H1 (cell line): Measurements from ENCODE around the gene VPS41. TPM values are rescaled to one million over a fixed set of nuclear protein-coding genes. Genes with fewer than 3 reads are reported as not detected.

Experiments
- CTCF ChIA-PET: fragments of 300-600 bp; sonication (Branson Sonifier 250); formaldehyde crosslinking; loops from one replicate; lab custom pipeline; 2021; ENCODE audit not compliant: partially characterized antibody; lab: Charles Lee
- POLR2A ChIA-PET: fragments of 300-600 bp; sonication (Branson Sonifier 250); formaldehyde crosslinking; loops from one replicate; lab custom pipeline; 2021; ENCODE audit warnings: inconsistent platforms; ENCODE audit not compliant: partially characterized antibody; lab: Charles Lee
- DNase-seq, 2 experiments: peaks; one replicate each; pipeline versions ENCODE4 v3.0.0 to v3.0.0-alpha.2; 2010 to 2022; ENCODE audit warnings: low spot score in 2 of 2, low read depth in 1 of 2, mixed read lengths in 1 of 2
- FAIRE-seq: peaks from 2 replicates; lab custom pipeline; 2011; peaks lifted over from hg19 to GRCh38; lab: Jason Lieb, UNC
- H2AFZ ChIP-seq: 2 replicates; pipeline ENCODE4 v1.8.1; 2012; ENCODE audit warnings: low read length, inconsistent platforms
- H2AK5ac ChIP-seq: 2 replicates; pipeline ENCODE4 v1.6.1; 2013; ENCODE audit warnings: low read depth, low read length
- H2BK120ac ChIP-seq: replicated peaks from 2 replicates; pipeline ENCODE3; 2013; ENCODE audit warnings: low read depth, low read length, inconsistent platforms
- H2BK12ac ChIP-seq: 2 replicates; pipeline ENCODE4 v1.6.1; 2013; ENCODE audit warnings: low read depth, low read length
- H2BK15ac ChIP-seq: 2 replicates; pipeline ENCODE4 v1.6.1; 2013; ENCODE audit warnings: low read length
- H2BK20ac ChIP-seq: 2 replicates; pipeline ENCODE4 v1.6.1; 2013; ENCODE audit warnings: low read length
- H2BK5ac ChIP-seq: 2 replicates; pipeline ENCODE4 v1.6.1; 2013; ENCODE audit warnings: low read depth, low read length
- H3K14ac ChIP-seq: 2 replicates; pipeline ENCODE4 v1.6.1; 2013; ENCODE audit warnings: inconsistent platforms; ENCODE audit not compliant: insufficient read length
- H3K18ac ChIP-seq: 2 replicates; pipeline ENCODE4 v1.6.1; 2013; ENCODE audit warnings: low read length; ENCODE audit errors: extremely low read depth
- H3K23ac ChIP-seq: 2 replicates; pipeline ENCODE4 v1.6.1; 2013; ENCODE audit warnings: inconsistent platforms; ENCODE audit not compliant: insufficient read length
- H3K23me2 ChIP-seq: 2 replicates; pipeline ENCODE4 v1.6.1; 2013; ENCODE audit warnings: low read depth, low read length
- H3K27ac ChIP-seq: 2 replicates; pipeline ENCODE4 v1.6.1; 2011; ENCODE audit warnings: low read depth, low read length, inconsistent platforms
- H3K27me3 ChIP-seq, 4 experiments: replicated peaks in 1 of 4; 1 replicate in 1 of 4; 2 replicates in 3 of 4; pipeline versions ENCODE4 v1.6.1 to v1.8.1; 2011 to 2013; ENCODE audit warnings: low read length in 3 of 4, mild to moderate bottlenecking in 3 of 4, inconsistent platforms in 2 of 4, mixed read lengths in 2 of 4, moderate library complexity in 1 of 4; ENCODE audit not compliant: control insufficient read depth in 3 of 4, insufficient read depth in 3 of 4; ENCODE audit errors: extremely low read depth in 1 of 4
- H3K36me3 ChIP-seq, 4 experiments: 2 replicates each; pipeline versions ENCODE4 v1.6.1 to v1.8.1; 2011 to 2013; ENCODE audit warnings: mild to moderate bottlenecking in 4 of 4, low read length in 3 of 4, moderate library complexity in 2 of 4, control low read depth in 1 of 4, inconsistent platforms in 1 of 4; ENCODE audit not compliant: insufficient read depth in 4 of 4, control insufficient read depth in 2 of 4
- H3K4ac ChIP-seq: replicated peaks from 2 replicates; pipeline ENCODE3; 2013; ENCODE audit warnings: low read length, low read depth, mixed read lengths, inconsistent platforms; ENCODE audit not compliant: insufficient read length
- H3K4me1 ChIP-seq, 4 experiments: replicated peaks in 1 of 4; 1 replicate in 1 of 4; 2 replicates in 3 of 4; pipeline versions ENCODE4 v1.6.1 to v1.8.1; 2011 to 2013; ENCODE audit warnings: low read length in 3 of 4, inconsistent platforms in 2 of 4, mixed read lengths in 1 of 4; ENCODE audit not compliant: insufficient read depth in 4 of 4, control insufficient read depth in 3 of 4
- H3K4me2 ChIP-seq, 2 experiments: 2 replicates each; pipeline versions ENCODE4 v1.6.1 to v1.8.1; 2011 to 2013; ENCODE audit warnings: low read depth in 2 of 2, low read length in 2 of 2, control low read depth in 1 of 2, inconsistent platforms in 1 of 2, mild to moderate bottlenecking in 1 of 2; ENCODE audit not compliant: insufficient read depth in 1 of 2
- H3K4me3 ChIP-seq, 4 experiments: fragments of 200-600, 300-600 bp in 1 of 4; sonication (generic), shearing (Covaris generic), sonication (Bioruptor Twin) in 1 of 4; 2 replicates each; pipeline versions ENCODE4 v1.5.1 to v1.8.1; 2011 to 2016; ENCODE audit warnings: low read length in 4 of 4, low read depth in 3 of 4, control low read depth in 2 of 4, inconsistent platforms in 2 of 4, mild to moderate bottlenecking in 2 of 4, mixed read lengths in 1 of 4, moderate library complexity in 1 of 4; ENCODE audit not compliant: insufficient read depth in 2 of 4; ENCODE audit errors: extremely low read depth in 1 of 4
- H3K56ac ChIP-seq: replicated peaks from 2 replicates; pipeline ENCODE3; 2013; ENCODE audit warnings: low read depth, mild to moderate bottlenecking, mixed read lengths, low read length, inconsistent platforms; ENCODE audit not compliant: insufficient read length
- H3K79me1 ChIP-seq: 2 replicates; pipeline ENCODE4 v1.6.1; 2013; ENCODE audit warnings: low read depth, low read length, control low read depth
- H3K79me2 ChIP-seq, 2 experiments: 2 replicates each; pipeline versions ENCODE4 v1.6.1 to v1.8.1; 2012 to 2013; ENCODE audit warnings: low read length in 2 of 2, mild to moderate bottlenecking in 2 of 2, inconsistent platforms in 1 of 2; ENCODE audit not compliant: insufficient read depth in 2 of 2, control insufficient read depth in 1 of 2
- H3K9ac ChIP-seq, 4 experiments: replicated peaks in 1 of 4; 1 replicate in 1 of 4; 2 replicates in 3 of 4; pipeline versions ENCODE4 v1.6.1 to v1.8.1; 2011 to 2013; ENCODE audit warnings: low read depth in 3 of 4, low read length in 3 of 4, control low read depth in 2 of 4, mild to moderate bottlenecking in 2 of 4, moderate library complexity in 2 of 4, inconsistent platforms in 1 of 4; ENCODE audit errors: extremely low read depth in 1 of 4
- H3K9me3 ChIP-seq, 2 experiments: 2 replicates each; pipeline versions ENCODE4 v1.6.1 to v1.8.1; 2012 to 2013; ENCODE audit warnings: mild to moderate bottlenecking in 2 of 2, moderate library complexity in 2 of 2, control low read depth in 1 of 2, inconsistent platforms in 1 of 2, low read depth in 1 of 2, low read length in 1 of 2, mixed read lengths in 1 of 2; ENCODE audit not compliant: insufficient read depth in 2 of 2
- H4K20me1 ChIP-seq, 2 experiments: replicated peaks in 1 of 2; 2 replicates each; pipeline versions ENCODE3 to v1.8.1; 2011 to 2013; ENCODE audit warnings: inconsistent platforms in 2 of 2, low read length in 2 of 2, mild to moderate bottlenecking in 1 of 2; ENCODE audit not compliant: insufficient read depth in 2 of 2, control insufficient read depth in 1 of 2
- H4K5ac ChIP-seq: 2 replicates; pipeline ENCODE4 v1.6.1; 2013; ENCODE audit warnings: low read length, low read depth, mixed read lengths, inconsistent platforms; ENCODE audit not compliant: insufficient read length
- H4K8ac ChIP-seq: 2 replicates; pipeline ENCODE4 v1.8.0; 2013; ENCODE audit warnings: mild to moderate bottlenecking, moderate library complexity, low read length, inconsistent platforms; ENCODE audit not compliant: insufficient read depth; ENCODE audit errors: extremely low read depth
- H4K91ac ChIP-seq: replicated peaks from 2 replicates; pipeline ENCODE3; 2013; ENCODE audit warnings: low read length, mixed read lengths, inconsistent platforms; ENCODE audit not compliant: insufficient read length
- CTCF ChIP-seq, 3 experiments: IDR thresholded peaks; 1 replicate in 2 of 3; 2 replicates in 1 of 3; pipeline versions ENCODE4 v1.5.1 to v1.6.1; 2011; ENCODE audit warnings: low read length in 3 of 3, mild to moderate bottlenecking in 3 of 3, inconsistent platforms in 2 of 3, low read depth in 1 of 3, moderate library complexity in 1 of 3; ENCODE audit not compliant: insufficient read depth in 1 of 3; ENCODE audit errors: control extremely low read depth in 1 of 3
- RFX5 ChIP-seq: IDR thresholded peaks from 2 replicates; pipeline ENCODE4 v1.6.1; 2011; ENCODE audit warnings: low read depth, low read length, improper control_type of control experiment, borderline replicate concordance
- WGBS, 2 experiments: shearing (Covaris generic) in 1 of 2; methylation state at CpG; one replicate each; pipeline versions ENCODE4 v1.1.6 to v1.1.7; 2013 to 2015; ENCODE audit warnings: low lambda C conversion rate in 2 of 2, mixed read lengths in 2 of 2, inconsistent platforms in 1 of 2, low coverage in 1 of 2, missing lambda C conversion rate in 1 of 2; ENCODE audit not compliant: insufficient replicate concordance in 2 of 2, insufficient coverage in 1 of 2, insufficient read length in 1 of 2; ENCODE audit errors: extremely low coverage in 1 of 2, missing lambda C conversion rate in 1 of 2; 5-methylcytosine and 5-hydroxymethylcytosine counted together
- polyA plus RNA-seq, 7 experiments: library from polyadenylated mRNA; depleted of rRNA in 3 of 7; stranded (reverse) in 5 of 7; unstranded in 2 of 7; fragments of >200 nt in 5 of 7; fragments of 200-250 nt in 2 of 7; gene quantifications; 1 replicate in 5 of 7; 2 replicates in 1 of 7; 4 replicates in 1 of 7; pipeline versions ENCODE4 v1.2.1 to v1.2.3, GENCODE V29; 2011 to 2013; ENCODE audit warnings: missing spikeins in 2 of 7, mixed read lengths in 2 of 7
- total RNA-seq: library from RNA; stranded (reverse); fragmentation: NEBNext Ultra II Directional; extraction: Animal tissue kit (Norgen Biotek cat#: 25700); gene quantifications from 2 replicates; pipeline ENCODE4 v1.2.1, GENCODE V29; 2021

Gene VPS41
- total and polyA plus RNA-seq, 2 of the 8 experiments (the other 6 are each of a cell fraction or from before 2014, with no cell fraction given) = 10.7 to 63.3 TPM

- 0 out of 8 replicates have a peak, but pooled peaks cover 0 to 3% (median 0%) of the 10 kb centered on the region in 4 experiments for H3K36me3 ChIP-seq
- no peak overlapping the region for H2BK5ac ChIP-seq
- TF ChIP-seq RFX5 = no peak
- TF ChIP-seq CTCF (IDR thresholded peaks at IDR 0.05; ENCODE audit: control extremely low read depth in 1 of 3, insufficient read depth in 1 of 3, low read depth in 1 of 3, low read length in 3 of 3) = no peak
- 65% methylated on average over 4 of the region's 4 CpGs; no CpG with 5 or more reads in 1 of the 2 experiments for WGBS, 2 experiments
- no peaks in the 10 kb centered on the region for H3K4me1 ChIP-seq
- H4K8ac ChIP-seq = no peak overlapping the region
- H3K27ac ChIP-seq = no peak overlapping the region
- CTCF ChIA-PET = interaction anchor here (1.2 to 1.3 kb wide), 2 partner anchors 13 to 26 kb away, joined by 3 to 4 read pairs; no protein-coding TSS in a partner anchor
- peaks cover 0 to 3% of the 10 kb centered on the region in 2 experiments; a peak in 1 of 4 replicates for H3K79me2 ChIP-seq
- FAIRE-seq = no peak
- H2BK15ac ChIP-seq = no peak overlapping the region
- no peak overlapping the region for H2AK5ac ChIP-seq
- H3K27me3 ChIP-seq = no peaks in the 10 kb centered on the region
- no peak for DNase-seq
- no peak overlapping the region for H4K5ac ChIP-seq
- no peak overlapping the region for H3K4me2 ChIP-seq
- no peaks in the 10 kb centered on the region; the same call in 1 of the 2 replicates for H3K79me1 ChIP-seq
- no peak overlapping the region for H3K56ac ChIP-seq
- H4K91ac ChIP-seq = no peak overlapping the region
- no peaks in the 10 kb centered on the region for H3K9me3 ChIP-seq
- no peak overlapping the region for H3K4me3 ChIP-seq
- POLR2A ChIA-PET = interaction anchor here (1.3 kb wide), 1 partner anchor 12 kb away, joined by 3 read pairs; no protein-coding TSS in a partner anchor
- H2BK20ac ChIP-seq = no peak overlapping the region
- no peaks in the 10 kb centered on the region for H4K20me1 ChIP-seq
- H2BK12ac ChIP-seq = no peak overlapping the region
- H3K14ac ChIP-seq = no peak overlapping the region
- no peak overlapping the region for H3K9ac ChIP-seq
- H2AFZ ChIP-seq = no peak overlapping the region
- H3K4ac ChIP-seq = no peak overlapping the region
- no peaks in the 10 kb centered on the region; the same call in 1 of the 2 replicates for H3K23me2 ChIP-seq
- no peak overlapping the region for H3K18ac ChIP-seq
- H2BK120ac ChIP-seq = no peak overlapping the region
- no peak overlapping the region for H3K23ac ChIP-seq
These were observed 53.6 kb downstream of the VPS41 start for GRCh38 chr7:38855386-38855785.
